HG03469 (cell line): ENCODE measurements around the gene URI1.

Experiments
- ATAC-seq: cut with Tn5 transposase; IDR thresholded peaks from one replicate; pipeline ENCODE4 v1.9.1; 2021; ENCODE audit warnings: mild to moderate bottlenecking, moderate library complexity, moderate number of reproducible peaks; ENCODE audit not compliant: unreplicated experiment

URI1 gene

GRCh38 chr19:30052122-30053075, 110.4 kb downstream of the URI1 start:
- no peak for ATAC-seq

- no peak for ATAC-seq
Observed at GRCh38 chr19:30053558-30053957, 111.5 kb downstream of the URI1 start.

DNA sequence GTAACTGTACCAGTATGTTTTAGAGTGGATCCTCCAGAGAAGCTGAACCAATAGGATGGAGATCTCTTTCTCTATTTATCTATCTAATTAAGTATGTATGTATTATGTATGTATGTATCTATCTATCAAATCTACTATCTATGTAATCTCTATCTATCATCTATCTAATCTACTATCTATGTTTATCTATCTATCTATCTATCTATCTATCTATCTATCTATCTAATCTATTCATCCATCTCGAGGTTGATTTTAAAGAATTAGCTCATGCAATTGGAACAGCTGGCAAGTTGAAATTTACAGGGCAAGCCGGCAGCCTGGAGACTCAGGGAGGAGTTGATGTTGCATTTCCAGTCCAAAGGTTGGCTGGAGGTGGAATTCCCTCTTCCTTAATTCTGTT, 112.2 kb downstream of the URI1 start:
- no peak for ATAC-seq

- no peak for ATAC-seq
Observed at GRCh38 chr19:30056580-30056979, 114.5 kb downstream of the URI1 start.

DNA sequence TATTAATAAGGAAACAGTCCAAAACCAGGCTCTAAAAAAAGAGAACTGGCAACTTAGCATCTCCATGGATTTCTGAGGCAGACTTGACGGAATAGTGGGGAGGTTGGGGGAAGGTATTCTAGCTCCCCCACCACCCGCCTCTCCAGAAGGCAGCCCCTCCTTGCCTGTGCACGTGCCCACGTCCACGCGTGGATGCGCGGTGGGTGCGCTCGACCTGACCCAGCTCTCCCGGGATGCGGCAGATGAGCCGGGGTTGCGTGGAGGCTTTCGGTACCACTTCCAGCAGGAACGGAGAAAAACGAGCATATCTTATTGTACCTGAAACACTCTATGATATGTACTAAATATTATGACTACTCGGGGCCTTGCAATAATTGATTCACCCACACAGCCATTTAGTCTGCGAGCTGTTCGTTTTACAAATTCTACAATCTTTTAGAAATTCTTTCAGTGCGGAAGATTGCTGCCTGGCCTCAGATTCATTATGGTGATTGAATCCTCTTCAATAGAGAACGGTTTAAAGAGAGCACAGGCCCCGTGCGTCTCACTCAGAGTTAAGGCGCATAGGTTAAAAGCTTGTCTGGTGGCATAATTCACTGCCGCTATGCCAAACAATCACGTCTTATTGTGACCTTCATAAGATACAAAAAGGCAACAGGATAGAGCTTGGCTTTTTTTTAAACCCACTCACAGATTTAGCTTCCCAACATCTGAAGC, 117.9 kb downstream of the URI1 start:
- no peak for ATAC-seq

- no peak for ATAC-seq
Observed at GRCh38 chr19:30060531-30061222, 118.6 kb downstream of the URI1 start.

DNA sequence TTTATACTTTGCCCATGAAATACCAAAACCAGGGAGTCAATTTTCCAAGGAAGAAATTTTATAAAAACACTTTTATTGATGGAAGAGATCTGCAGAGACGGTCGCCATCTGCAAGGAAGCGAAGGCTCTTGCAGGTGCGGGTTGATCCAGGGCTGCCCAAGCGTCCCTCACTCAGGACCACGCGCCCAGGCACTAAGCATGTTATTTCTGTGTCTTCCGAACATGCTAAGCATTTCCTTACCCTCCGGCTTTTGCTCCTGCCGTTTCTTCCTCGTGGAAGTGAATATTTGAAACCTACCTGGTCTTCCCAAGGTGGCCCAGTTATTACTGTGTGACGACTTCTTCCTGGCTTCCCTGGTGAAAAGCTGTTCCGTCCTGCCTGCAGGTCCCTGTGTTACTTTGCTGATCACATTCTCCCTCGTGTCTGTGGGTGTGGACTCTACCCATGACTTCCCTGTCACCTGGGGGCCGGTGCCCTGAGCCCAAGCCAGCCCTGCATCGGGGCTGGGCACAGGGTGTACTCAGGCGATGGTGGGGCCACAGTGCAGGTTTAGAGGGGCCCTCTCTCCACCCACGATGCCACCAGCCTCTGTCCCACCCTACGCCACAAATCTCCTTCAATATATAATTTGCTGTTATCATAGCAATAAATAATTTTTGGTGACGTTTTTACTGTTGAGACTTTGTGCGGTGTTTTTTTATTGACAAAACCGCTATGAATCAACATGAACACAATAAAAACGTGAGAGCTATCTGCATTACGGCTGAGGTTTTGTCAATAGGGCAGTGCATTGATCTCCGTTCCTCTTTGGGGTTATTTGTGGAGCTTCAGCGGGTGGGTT, 119.4 kb downstream of the URI1 start:
- no peak for ATAC-seq

DNA sequence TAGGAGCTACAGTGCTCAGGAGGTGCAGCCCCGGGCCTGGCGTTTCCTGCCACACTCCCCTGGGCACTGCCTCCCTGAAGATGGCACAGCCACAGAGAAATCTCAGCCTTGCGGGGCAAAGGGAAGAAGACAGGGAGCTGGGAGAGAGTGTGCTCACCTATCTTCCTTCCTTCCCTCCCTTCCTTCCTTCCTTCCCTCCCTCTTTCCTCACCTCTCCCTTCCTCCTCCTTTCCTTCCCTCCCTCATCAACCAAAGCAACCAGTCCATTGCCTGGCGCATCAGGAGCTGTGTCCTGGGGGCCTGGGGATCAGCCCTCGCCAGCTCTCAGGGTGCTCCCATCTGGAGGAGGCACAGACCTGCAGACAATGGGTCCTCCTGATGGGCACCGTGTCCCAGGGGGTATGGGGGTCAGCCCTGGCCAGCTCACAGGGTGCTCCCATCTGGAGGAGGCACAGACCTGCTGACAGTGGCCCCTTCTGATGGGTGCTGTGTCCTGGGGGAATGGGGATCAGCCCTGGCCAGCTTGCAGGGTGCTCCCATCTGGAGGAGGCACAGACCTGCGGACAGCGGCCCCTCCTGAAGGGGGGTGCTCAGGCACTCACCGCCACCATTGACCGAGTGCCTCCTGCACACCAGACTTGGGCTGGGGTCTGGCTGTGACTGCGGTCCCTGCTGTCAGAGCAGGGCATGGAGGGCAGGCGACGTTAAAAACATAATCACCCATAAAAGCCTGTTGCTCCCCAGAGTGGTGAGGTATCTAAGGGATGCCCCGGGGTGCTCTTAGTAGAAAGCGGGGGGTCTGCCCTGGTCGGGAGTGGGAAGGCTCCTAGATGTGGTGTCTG, 120.2 kb downstream of the URI1 start:
- ATAC-seq = no peak

DNA sequence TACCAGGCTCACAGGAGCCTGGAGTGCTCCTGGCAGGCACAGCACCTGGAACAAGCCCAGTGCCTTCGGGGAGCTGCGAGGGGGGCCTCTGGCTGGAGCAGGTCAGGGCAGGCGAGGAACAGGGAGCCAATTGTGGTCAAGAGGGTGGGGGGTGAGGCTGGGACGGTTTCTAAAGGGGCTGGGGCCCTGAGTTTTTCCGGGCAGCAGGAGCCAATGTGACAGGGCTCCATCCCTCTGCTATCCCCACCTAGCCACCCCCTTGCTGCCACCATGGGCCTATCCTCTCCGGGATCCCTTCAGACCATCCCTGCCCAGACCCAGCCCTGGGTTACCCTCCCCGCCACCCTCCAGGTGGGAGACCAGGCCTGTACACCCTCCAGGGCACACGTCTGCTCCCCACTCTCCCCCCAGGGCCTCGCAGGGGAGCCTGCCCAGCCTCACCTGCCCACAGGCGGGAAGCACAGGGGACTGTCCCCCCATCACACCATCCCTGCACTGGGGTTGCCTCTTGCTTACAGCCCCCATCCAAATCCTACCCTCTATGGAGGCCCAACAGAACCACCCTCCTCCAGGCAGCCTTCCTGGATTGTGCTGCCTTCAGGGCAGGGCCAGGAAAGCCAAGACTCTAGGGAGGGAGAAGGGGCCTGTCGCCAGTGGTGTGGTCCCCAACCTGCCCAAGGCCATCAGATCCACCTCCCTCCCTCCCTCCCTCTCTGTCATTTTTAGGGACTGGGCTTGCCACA, 121.0 kb downstream of the URI1 start:
- ATAC-seq = no peak

GRCh38 chr19:30063650-30064347, 121.8 kb downstream of the URI1 start:
- no peak for ATAC-seq

- no peak for ATAC-seq
Observed at GRCh38 chr19:30064348-30064699, 122.3 kb downstream of the URI1 start.

DNA sequence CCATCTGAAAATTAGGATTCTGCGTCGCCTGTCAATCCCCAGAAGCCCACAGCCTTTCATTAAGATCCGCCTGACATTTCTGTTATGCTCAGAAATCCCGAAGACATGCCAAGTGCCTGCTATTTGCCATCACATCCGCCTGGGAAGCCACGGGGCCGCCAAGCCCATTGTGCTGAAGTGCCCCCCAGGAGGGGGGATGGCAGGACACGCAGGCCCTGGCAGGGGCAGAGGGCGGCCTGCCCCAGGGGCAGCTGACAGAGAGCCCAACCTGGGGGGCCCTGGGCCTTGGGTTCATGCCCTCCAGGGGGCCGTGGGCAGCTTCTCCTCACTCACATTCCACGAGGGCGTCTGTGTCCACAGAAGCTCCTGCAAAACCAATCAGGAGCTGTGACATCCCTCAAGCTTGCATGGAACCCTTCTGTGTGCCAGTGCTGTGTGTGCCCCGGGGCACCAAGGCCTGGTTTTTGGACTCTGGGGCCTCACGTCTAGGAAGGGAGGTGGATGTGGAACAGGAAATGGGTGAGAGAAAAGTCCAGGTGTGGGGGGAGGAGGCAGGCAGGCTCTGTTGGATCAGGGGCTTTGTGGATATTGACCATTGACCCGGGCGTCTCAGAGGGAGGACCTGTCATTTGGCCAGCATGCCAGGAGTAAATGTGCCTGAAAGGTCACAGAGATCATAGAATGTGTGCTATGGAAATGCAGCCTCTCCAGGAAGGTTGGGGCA, 122.9 kb downstream of the URI1 start:
- no peak for ATAC-seq

GRCh38 chr19:30065680-30066606, 123.9 kb downstream of the URI1 start:
- no peak for ATAC-seq
